ENCODE measurements around the gene ARL6IP4.

Gene ARL6IP4

DNA sequence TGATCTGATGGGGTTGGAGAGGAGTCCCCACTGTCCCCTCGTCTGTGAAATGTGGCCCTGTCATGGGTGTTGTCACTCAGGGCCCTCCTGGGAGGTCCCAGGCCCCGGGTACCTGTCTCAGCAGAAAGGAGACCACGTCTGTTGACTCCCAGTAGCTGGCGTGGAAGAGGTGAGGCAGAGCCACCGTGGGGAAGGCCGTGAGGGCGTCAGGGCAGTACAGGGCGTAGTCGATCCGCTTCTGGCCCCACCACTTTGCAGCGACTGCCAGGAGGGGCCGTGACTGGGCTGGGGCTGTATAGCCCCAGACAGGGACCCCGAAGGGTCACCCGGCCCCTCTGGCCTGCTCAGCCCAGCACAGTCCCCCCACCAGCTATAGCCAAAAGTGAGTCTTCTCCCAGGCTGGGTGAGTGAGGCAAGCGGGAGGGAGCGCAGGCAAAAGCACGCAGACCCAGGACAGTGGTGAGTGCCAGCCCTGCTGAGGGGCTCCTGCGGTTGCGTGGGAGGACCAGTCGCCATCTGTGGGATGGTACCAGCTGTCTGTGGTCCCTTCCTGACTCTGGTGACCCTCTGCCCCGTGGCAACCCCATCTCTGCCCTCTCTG lies 8.2 kb downstream of the ARL6IP4 start:
- DNase-seq (ENCODE audit: low read depth): no peak

DNA sequence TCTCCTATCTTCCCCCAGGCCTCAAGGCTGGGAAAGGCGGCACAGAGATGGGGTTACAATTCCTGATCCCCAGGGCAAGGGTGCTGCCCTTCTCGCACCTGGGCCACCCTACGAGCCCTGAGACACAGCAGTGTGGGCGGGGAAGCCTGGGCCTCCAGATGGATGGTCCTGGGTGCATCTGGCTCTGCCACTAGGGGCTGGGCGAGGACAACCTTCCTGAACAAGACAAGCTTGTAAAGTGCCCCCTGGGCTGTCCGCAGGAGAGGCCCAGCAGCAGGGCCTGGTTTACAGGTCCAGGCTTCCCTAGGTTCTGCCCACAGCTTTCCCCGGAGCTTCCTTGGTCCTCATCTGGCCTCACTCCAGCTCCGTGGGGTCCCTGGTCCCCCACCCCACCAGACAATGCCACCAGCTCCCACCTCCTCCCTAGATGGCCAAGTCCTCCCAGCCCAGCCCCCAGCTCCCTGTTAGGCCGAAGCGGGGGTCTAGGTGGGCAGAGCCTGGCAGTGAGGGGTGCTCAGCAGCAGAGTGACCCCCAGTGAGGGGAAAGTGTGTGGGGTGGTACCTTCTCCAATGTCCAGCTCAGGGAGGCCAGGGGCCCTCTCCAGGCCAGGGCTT lies 8.9 kb downstream of the ARL6IP4 start:
- DNase-seq (ENCODE audit: low read depth): no peak
- H3K4me3 ChIP-seq (ENCODE audit: low read depth, low read length): no peak overlapping the region

More for the DNA sequence above, 8.2 kb downstream of the ARL6IP4 start:
- no peak overlapping the region for H3K4me3 ChIP-seq (ENCODE audit: low read depth, low read length)

DNA sequence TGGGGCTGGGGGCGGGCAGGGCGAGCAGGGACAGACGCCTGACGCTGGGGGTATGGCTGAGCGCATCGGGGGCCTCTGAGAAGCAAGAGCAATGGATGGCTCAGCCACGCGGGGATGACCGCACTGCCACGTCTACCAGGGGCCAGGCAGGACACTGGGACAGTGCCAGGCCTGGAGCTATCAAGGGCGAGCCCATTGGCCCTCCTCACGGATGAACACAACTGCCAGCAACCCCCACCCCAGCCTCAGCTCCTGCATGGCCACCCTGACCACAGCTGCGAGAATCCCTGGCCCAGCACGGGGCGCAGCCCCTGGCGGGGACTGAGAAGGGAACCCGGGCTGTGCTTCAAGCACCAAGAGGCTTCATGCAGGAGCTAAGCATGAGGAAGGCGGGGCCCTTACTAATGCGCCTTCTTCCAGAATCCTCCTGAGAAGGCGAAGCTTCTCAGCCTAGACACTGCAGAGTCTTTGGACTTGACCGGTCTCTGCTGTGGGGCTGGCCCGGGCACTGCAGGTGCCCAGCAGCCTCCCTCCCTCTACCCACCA lies 9.5 kb downstream of the ARL6IP4 start:
- no peak for DNase-seq (ENCODE audit: low read depth)
- no peak overlapping the region for H3K4me3 ChIP-seq (ENCODE audit: low read depth, low read length)

DNA sequence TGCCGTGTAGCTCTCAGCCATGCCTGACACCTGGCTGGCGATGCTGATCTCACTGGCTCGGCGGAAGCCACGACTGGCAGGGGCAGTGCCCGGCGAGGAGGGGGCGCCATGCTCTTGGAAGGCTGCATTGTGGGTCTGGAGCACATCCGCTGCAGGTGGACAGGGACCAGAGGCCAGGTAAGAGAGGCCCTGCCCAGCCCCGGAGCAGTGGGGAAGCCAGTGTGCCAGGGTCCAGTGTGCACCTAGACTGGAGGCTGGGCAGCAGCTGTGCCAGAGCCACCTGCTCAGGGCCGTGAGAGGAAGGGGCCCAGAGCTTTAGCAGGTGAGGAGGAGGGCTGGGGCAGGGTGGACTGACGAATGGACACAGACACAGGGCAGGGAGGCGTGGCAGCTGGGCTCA lies 10.1 kb downstream of the ARL6IP4 start:
- no peak overlapping the region for H3K4me3 ChIP-seq (ENCODE audit: low read depth, low read length)
- no peak for DNase-seq (ENCODE audit: low read depth)

DNA sequence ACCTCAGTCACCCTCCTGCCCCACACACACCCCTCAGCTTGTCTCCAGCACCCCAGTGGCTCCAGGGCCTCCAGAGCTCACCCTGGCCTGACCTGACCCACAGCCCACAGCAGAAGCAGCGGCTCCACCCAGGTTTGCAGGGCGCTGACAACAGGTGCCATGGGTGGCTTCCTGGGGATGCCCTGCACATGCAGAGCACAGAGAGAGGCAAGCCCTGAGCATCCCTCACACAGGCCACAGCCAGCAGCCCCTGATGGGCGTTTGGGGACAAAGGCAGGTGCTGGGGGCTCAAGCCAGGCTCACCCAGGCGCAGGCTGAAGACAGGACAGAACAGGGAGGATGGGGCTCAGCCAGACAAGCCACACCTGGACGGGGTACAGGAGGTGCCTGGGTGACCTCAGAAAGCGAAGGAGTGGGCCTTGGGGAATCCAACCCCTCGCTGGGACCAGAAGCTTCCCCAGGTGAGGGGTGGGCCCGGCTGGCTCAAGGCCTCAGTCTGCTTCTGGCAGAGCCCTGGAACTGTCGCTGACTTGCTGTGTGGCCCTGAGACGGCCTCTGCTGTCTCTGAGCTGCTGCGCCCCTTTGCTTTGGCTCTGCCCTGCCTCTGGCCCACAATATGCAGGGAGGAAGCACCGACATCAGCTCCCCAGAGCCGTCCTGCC lies 10.6 kb downstream of the ARL6IP4 start:
- H3K4me3 ChIP-seq (ENCODE audit: low read depth, low read length): no peak overlapping the region
- no peak for DNase-seq (ENCODE audit: low read depth)

DNA sequence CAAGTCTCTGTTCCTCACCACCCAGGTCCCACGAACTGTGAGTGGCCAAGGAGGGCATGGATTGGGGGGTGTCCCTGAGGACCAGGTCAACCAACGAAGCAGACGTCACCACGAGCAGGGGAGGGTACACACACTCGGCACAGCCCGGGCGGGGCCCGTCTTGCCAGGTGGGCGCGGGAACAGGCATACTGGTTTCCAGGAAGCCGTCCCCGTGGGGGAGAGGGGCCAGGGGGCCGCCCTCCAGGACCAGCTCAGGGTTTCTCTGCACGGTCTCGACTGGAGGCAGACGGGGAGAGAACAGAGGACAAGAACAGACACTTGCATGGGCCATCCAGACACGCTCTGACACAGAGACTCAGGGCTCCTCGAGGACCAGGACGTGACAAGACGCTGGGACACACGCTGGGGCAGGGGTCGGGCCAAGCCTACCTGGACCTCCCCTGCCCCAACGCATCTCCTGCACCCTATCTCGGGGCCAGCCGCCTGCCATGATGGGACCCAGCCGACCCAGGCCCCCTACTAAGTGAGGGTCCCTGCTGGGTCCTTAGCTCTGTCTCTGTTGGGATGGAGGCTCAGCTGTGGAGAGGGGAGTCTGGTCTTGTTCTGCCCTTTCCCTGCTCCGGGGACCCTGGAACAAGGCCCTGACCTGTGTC lies 11.3 kb downstream of the ARL6IP4 start:
- no peak for DNase-seq (ENCODE audit: low read depth)
- no peak overlapping the region for H3K4me3 ChIP-seq (ENCODE audit: low read depth, low read length)

DNA sequence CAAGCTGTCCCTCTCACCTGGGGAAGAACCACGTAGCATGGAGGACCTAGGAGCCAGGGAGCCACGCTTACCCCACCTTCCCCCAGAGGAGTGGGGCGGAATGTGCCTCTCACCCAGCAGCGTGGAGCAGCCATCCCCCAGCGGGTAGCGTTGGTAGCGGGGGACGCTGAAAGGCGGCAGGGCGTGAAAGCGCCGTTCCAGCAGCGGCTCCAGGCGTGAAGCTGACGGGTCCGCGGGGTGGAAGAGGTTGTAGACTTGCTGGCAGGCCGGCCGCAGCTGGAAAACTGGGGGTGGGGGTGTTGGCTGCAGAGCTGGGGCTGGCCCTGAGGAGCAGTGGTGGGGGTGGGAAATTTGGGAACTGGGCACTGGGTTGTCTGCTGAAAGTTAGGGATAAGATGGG lies 11.9 kb downstream of the ARL6IP4 start:
- H3K4me3 ChIP-seq (ENCODE audit: low read depth, low read length): no peak overlapping the region
- no peak for DNase-seq (ENCODE audit: low read depth)

DNA sequence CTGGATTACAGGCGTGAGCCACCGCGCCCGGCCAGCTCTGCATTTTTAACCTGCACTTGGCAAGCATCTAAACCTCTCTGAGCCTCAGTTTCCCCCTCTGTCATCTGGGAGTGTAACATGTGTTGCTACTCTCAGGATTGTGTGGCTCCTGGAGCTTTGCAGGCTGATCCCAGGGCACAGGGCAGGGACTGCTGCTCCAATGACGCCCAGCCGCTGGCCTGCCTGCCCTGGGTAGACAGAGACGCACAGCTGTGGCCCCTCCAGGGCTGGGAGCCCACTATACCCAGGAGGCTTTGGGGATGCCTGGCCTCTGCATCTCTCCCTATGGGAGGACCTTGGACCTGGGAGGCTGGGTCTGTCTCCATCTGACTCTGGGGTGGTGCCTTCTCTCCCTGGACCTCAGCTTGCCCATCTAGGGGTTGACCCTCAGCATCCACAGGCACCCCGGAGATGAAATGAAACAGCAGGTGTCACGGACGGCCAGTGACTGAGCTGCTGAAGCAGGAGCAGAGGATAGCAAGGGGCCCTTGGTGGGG lies 13.7 kb downstream of the ARL6IP4 start:
- DNase-seq (ENCODE audit: low read depth): no peak
- H3K4me3 ChIP-seq (ENCODE audit: low read depth, low read length): no peak overlapping the region

DNA sequence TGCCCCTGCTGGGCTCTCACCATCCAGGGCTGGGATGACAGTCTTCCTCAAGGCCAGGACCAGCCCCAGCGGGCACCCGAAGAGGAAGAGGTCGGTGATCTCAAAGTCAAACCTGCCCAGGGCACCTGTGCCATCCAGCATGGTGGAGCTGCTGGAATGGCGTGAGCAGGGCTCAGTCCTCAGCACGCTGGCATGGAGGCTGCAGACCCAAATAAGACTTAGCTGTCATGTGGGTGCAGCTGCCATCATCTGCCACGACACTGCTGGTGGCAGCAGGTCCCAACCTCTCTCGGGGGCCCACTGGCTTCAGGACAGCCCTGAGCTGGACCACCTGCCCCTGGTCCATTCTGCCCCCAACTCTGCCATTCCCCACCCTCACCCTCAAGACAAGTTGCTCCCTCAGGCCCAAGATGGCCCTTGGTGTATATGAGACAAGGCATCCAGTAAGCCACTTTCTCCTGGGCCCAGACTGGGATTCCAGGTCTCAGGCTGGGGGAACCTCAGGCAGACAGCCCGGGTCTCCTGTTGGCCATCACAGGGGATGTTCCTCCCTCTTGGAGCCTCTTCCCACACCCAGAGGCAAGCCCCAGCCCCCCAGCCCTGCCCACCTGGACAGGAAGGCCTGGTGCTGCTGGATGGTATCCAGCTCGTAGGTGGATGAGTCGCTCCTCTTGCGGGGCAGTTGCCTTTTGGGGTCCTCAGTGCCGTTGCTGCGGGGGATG lies 14.5 kb downstream of the ARL6IP4 start:
- DNase-seq (ENCODE audit: low read depth): no peak
- H3K4me3 ChIP-seq (ENCODE audit: low read depth, low read length): no peak overlapping the region

DNA sequence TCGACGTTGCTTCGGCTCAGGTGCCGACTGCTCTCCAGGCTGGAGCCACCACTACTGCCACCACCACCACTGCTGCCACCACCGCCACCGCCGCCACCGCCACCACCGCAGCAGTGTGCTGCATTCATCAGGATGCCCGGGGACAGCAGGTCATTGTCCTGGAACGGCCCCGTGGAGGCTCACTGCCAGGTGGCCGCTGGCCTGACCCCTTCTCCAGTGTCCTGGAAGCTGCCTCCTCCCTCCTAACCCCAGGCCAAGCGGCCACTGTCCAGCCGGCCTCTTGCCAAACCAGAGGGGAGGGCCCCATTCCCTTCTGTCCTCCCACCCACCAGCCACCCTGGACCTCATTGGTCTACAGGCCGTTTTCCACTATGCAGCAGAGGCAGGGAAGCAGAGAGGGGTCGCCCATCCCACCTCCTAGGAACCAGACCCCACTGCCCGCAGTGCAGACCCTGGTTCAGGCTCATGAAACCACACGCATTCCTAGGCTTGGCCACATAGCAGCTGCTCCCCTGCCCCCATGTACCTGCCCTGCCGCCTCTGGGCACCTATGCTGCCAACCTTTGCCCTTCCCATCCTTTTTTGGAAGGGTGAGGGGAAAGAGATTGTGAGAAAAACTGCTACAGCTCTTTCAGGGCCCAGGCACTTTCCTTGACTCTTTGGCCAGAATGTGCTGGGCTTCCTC lies 15.2 kb downstream of the ARL6IP4 start:
- H3K4me3 ChIP-seq (ENCODE audit: low read depth, low read length): no peak overlapping the region
- DNase-seq (ENCODE audit: low read depth): no peak

DNA sequence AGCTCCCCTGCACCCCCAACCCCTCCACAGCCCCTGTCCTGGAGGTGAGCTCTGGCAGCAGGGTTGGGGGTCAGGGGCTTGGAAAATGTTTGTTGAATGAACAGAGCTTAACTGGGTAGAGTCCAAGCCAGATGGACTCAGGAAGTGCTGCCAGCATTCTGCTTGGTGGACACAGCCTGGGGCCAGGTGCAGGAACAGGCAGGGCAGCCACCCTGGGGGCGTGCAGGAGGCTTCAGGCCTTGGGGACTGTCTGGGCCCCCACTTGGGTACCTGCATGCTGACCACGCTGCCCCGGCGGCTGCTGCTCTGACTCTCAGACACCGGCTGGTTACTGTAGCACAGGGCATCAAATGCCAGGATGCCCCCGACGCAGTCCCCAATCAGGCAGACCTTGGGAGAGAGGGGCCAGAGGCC lies 15.7 kb downstream of the ARL6IP4 start:
- DNase-seq (ENCODE audit: low read depth): no peak
- H3K4me3 ChIP-seq (ENCODE audit: low read depth, low read length): no peak overlapping the region

DNA sequence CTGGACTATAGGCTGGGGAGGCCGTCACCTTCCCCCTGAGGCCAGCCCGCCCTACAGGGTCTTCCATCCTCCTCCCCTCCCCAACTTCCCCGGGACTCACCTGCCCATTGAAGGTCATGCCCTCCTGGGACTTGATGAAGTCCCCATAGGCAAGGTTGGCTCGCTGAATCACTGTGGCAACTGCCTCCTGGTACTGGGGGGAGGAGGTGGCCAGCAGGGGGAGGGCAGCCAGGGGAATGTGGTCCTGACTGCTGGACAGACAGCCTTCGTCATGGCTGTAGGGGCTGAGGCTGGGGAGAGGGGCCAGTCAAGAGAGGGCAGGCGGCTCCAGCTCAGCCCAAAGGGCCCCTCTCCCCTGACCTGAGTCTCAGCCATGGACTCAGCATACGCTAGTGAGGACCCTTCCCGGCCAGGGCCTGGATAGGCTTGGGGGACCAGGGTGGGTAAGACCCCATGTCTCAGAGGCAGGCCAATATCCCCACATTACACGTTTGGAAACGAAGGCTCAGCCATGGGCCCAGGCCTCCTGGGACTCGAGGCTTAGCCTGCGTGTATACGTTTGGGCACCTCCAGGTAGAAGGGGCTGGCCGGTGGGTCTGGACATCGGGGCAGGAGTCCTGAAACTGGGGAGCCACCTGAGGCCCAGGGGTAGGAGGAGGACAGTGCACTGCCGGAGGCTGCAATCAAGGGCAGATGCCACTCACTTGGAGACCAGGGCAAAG lies 16.3 kb downstream of the ARL6IP4 start:
- no peak for DNase-seq (ENCODE audit: low read depth)

DNA sequence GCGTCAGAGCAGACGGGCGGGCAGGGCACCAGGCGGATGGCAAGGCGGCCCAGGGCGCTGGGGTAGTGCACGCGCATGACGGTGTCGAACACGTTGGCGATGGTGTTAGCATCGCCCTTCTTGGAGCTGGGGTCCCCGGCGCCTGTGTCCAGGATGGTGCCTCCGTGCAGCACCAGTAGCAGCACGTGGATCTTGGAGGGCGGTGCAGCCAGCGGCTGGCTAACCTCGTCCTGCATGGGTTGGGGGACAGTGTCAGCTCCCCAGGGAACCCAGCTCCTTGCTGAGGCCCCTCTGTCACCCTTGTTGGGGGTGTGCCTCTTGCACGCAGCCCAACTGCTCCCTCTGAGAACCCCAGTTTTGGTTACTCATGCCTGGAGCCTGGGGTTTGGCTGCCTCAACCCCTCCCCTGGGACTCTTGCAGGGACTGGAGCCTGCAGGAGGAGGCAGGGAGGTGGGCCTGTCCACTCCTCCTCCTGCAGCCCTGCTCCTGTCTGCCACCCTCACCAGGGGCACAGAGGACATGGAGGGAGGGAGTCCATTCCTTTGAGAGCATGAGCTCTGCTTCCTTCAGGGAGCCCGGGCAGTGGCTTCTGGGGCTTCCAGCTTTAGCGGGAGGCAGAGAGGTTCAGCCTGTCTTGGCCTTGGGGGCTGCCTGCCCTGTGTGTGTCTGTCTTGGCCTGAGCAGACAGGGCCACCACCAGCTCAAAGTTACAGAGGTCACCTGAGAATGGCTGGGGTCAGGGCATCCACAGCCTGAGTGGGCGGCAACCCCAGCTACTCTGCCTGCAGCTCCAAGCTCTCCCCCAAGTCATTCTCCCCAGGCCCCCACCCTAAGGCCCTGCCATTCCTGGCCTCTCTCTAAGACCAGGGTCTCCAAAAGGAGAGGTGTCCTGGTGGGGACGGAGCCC lies 17.1 kb downstream of the ARL6IP4 start:
- no peak for DNase-seq (ENCODE audit: low read depth)
- H3K4me3 ChIP-seq (ENCODE audit: low read depth, low read length): no peak overlapping the region

More for the DNA sequence above, 16.3 kb downstream of the ARL6IP4 start:
- H3K4me3 ChIP-seq (ENCODE audit: low read depth, low read length): no peak overlapping the region

DNA sequence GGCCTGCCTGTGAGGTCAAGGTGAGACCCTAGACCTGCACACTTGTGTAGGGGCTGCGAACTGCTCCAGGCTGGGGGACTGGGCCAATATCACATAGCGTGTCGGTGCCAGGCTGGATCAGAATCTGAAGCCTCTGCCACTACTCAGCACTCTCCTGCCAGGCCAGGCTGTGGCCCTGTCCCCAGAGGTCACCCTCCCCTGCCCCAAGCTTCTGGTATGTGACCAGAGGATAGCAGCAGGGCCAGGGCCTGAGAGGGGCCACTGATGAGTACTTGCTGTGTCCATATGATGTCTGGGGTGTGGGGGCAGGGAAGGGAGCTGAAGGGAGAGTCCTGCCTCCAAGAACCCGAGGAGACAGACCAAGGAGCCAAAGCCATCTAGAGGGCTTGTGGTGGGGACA lies 17.8 kb downstream of the ARL6IP4 start:
- H3K4me3 ChIP-seq (ENCODE audit: low read depth, low read length): no peak overlapping the region
- no peak for DNase-seq (ENCODE audit: low read depth)

DNA sequence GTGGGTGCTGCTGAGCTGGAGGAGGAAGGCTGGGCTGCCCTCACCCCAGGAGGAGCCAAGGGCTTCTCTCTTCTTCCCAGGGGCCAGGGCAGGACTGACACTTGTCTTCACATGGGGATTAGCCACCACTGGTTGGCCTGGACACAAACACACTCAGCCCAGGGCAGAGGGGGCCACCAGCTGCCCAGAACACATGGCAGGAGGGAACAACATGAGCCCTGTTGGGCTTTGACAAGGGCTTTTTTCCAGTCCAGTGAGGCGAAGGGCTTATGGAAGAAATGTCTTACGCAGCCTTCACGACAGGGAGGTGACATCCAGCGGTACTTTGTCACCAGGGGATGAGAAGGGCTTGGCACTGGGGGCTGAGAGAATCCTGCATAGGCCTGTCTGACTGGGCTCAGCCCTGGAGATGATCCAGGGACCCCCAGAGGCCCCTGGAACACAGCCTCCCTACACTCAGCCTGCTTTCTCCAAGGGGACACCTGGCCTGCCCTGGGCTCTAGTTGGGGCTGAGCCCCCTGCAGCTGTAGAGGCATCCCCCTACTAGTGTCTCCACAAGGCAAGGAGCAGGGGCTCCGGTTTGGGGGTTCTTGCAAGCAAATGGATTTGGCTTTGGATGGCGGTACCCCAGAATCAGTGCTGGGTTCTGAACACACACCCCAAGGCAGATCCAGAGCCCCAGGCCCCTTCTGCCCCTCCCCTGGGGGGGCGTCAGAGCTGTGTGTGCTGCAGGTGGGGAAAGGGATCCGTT lies 18.9 kb downstream of the ARL6IP4 start:
- no peak for DNase-seq (ENCODE audit: low read depth)
- no peak overlapping the region for H3K4me3 ChIP-seq (ENCODE audit: low read depth, low read length)

DNA sequence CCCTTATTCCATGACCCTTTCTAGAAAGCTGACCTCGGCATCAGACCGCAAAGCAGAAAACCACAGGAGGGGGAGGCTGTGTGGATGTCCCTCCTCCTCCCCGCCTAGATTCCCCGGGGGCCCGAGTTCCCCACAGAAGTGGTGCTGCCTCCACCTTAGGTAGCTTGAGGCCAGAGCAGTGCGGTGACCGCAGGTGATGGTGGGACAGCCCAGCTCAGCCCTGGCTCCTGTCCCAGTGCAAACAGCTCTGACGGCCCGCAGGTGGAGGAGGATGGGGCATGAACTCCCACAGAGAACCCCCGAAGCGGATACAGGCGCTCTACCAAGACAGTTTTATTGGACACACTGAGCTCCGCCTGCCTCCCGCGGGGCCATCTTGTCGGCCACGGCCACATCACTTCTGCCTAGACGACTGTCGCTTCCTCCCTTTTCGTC lies 19.5 kb downstream of the ARL6IP4 start:
- no peak overlapping the region for H3K4me3 ChIP-seq (ENCODE audit: low read depth, low read length)
- no peak for DNase-seq (ENCODE audit: low read depth)

DNA sequence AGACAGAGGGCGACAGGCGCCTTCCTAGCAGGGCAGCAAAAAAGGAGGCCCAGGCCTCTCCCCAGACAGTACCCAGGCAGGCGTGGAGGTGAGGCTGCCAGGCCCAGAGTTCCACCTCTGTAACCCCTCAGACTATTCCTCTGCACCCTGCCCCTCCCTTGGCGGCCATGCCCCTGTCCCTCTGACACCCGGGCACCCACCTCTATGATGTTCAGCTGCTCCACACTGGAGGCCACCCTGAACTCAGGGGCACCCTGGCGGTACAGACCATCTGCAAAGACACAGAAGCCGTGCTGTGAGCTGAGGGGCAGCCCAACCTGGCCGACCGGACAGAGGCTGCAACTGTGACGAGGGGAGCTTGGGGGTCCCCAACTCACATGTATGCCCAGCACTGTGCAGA lies 20.1 kb downstream of the ARL6IP4 start:
- no peak for DNase-seq (ENCODE audit: low read depth)
- no peak overlapping the region for H3K4me3 ChIP-seq (ENCODE audit: low read depth, low read length)

All from skeletal muscle cell (primary cell).